Transverse colon (tissue), 4 donors: Measurements from ENCODE around the gene SLC4A4. TPM values are rescaled to one million over a fixed set of nuclear protein-coding genes. Genes with fewer than 3 reads are reported as not detected.

Source experiments
- DNase-seq: peaks from one replicate; pipeline ENCODE4 v3.0.0-alpha.2; 2019
- H3K27ac ChIP-seq, 4 donors: fragments of 200-600 bp; sonication (generic); 2 replicates each; pipeline ENCODE4 v1.5.1; 2016 to 2018; ENCODE audit warnings: inconsistent platforms in 4 of 4
- H3K27me3 ChIP-seq: fragments of 200-600 bp; sonication (generic); 2 replicates; pipeline ENCODE4 v1.5.1; 2017; ENCODE audit warnings: inconsistent platforms
- H3K36me3 ChIP-seq, 4 donors: fragments of 200-600 bp; sonication (generic); 2 replicates each; pipeline ENCODE4 v1.5.1; 2017 to 2019; ENCODE audit warnings: inconsistent platforms in 4 of 4
- H3K4me1 ChIP-seq, 4 donors: fragments of 200-600 bp; sonication (generic); 2 replicates each; pipeline ENCODE4 v1.5.1; 2017 to 2020; ENCODE audit warnings: inconsistent platforms in 4 of 4
- H3K4me3 ChIP-seq, 4 donors: fragments of 200-600 bp; sonication (generic); 1 replicate in 1 of 4; 2 replicates in 3 of 4; pipeline versions ENCODE4 v1.5.1 to v1.6.1; 2017 to 2019; ENCODE audit warnings: inconsistent platforms in 4 of 4
- H3K9me3 ChIP-seq, 2 donors: fragments of 200-600 bp; sonication (generic); 2 replicates each; pipeline ENCODE4 v1.5.1; 2017 to 2019; ENCODE audit warnings: inconsistent platforms in 2 of 2
- CTCF ChIP-seq, 5 experiments: fragments of 200-600 bp in 3 of 5; fragments of 450-650 bp in 2 of 5; sonication (generic) in 3 of 5; IDR thresholded peaks; 1 replicate in 2 of 5; 2 replicates in 3 of 5; pipeline ENCODE4 v1.5.1; 2016 to 2017; ENCODE audit warnings: antibody characterized with exemption in 5 of 5, inconsistent platforms in 3 of 5, mild to moderate bottlenecking in 2 of 5, moderate library complexity in 1 of 5
- EP300 ChIP-seq: sonication (generic); formaldehyde crosslinking; IDR thresholded peaks from one replicate; pipeline ENCODE4 v1.6.1; 2017; ENCODE audit warnings: antibody characterized with exemption, low read depth
- POLR2A ChIP-seq: fragments of 450-650 bp; IDR thresholded peaks from one replicate; pipeline ENCODE4 v1.6.1; 2016; ENCODE audit warnings: antibody characterized with exemption, mild to moderate bottlenecking, moderate library complexity
- POLR2AphosphoS5 ChIP-seq, 3 donors: sonication (generic); formaldehyde crosslinking; IDR thresholded peaks; one replicate each; pipeline ENCODE4 v1.6.1; 2016; ENCODE audit warnings: antibody characterized with exemption in 3 of 3
- WGBS, 2 donors: methylation state at CpG; one replicate each; pipeline ENCODE4 v1.1.5; 2018; ENCODE audit warnings: low coverage in 1 of 2; 5-methylcytosine and 5-hydroxymethylcytosine counted together
- in situ Hi-C, 4 donors: fragments of 200-750 bp; cut with MboI; loops; one replicate each; pipeline versions ENCODE4 v1.15.0 to v1.15.1; 2017; ENCODE audit warnings: low sequenced_read_pairs in 3 of 4, low pct_ligation_motif_present in 1 of 4, low pct_unique_long_range_greater_than_20kb in 1 of 4
- intact Hi-C: fragments of 100-400 bp; cut with DNase I; formaldehyde crosslinking; loops from one replicate; pipeline ENCODE4 v1.15.1; 2023; ENCODE audit warnings: low total_unique reads
- total RNA-seq, 4 donors: library from RNA; depleted of rRNA; stranded (reverse); fragments of >200 nt; gene quantifications; one replicate each; pipeline ENCODE4 v1.1.0, GENCODE V29; 2016

SLC4A4 gene
- total RNA-seq, 4 donors from 2014 or later, result 91.7 to 182 (median 134) TPM

DNA sequence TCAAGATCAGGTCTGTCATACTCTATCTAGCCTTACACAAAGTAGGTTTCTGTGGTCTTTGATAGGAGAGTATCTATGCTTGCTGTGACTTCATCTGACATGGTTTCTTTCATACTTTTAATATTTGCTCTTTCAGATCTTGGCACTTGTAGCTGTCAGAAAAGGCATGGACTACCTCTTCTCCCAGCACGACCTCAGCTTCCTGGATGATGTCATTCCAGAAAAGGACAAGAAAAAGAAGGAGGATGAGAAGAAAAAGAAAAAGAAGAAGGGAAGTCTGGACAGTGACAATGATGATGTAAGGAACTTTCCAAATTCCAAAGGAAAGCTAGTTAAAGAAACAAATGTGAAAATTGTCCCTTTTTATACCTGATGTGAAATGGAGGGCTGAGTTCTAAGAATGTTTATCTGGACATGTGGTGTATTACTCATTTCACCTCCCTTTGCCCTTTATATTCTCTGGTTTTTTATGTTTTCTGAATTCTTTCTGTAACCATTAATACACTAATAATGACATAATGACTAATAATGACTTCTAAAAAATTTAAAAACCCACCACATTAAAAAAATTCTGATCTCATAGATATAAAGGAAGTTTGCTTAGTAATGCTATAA, 221.2 kb downstream of the SLC4A4 start:
- in situ Hi-C loops, result no loop called here
- H3K4me1 ChIP-seq, result no peaks in the 10 kb centered on the region
- WGBS, 2 donors, result 0% methylated on average over 1 of the region's 1 CpG

GRCh38 chr4:71564775-71565174, 226.0 kb downstream of the SLC4A4 start:
- in situ Hi-C loops, result no loop called here
- H3K4me1 ChIP-seq, result no peaks in the 10 kb centered on the region
- 67 to 85% methylated on average over 1 to 2 of the region's 2 CpGs for WGBS, 2 donors

More for the DNA sequence above, 221.2 kb downstream of the SLC4A4 start:
- no peak overlapping the region for H3K27ac ChIP-seq
- intact Hi-C loops, result no loop called here
- no peaks in the 10 kb centered on the region for H3K27me3 ChIP-seq
- peaks cover 0 to 13% (median 3%) of the 10 kb centered on the region in 4 donors for H3K36me3 ChIP-seq
- no peaks in the 10 kb centered on the region for H3K9me3 ChIP-seq
- H3K4me3 ChIP-seq, result no peak overlapping the region
- TF ChIP-seq CTCF (IDR thresholded peaks at IDR 0.05) (no peak), POLR2AphosphoS5 (IDR thresholded peaks at IDR 0.05) (no peak), POLR2A (no peak), EP300 (no peak)
- no peak for DNase-seq

DNA sequence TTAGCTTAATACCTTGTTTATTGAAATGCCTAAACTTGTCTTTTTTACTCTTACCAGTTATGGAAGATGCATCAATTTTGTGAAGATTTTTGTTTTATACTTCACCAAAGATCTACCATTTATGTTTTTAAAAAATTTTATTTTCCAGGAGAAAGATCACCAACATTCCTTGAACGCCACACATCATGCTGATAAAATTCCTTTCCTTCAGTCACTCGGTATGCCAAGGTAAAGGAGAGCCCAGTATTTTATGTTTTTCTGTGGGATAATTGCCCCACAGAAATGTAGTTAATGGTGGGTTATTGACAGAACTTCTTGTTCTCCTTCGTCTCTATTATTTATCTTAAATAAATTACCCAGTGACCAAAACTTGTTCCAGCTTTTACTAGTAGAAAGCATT, 228.0 kb downstream of the SLC4A4 start:
- no peak overlapping the region for H3K27ac ChIP-seq
- peaks cover 0 to 11% (median 5%) of the 10 kb centered on the region in 4 donors for H3K36me3 ChIP-seq
- WGBS, 2 donors, result 76 to 78% methylated on average over 3 of the region's 3 CpGs
- intact Hi-C loops (no loop called here), in situ Hi-C loops (no loop called here)
- H3K27me3 ChIP-seq, result no peaks in the 10 kb centered on the region
- no peaks in the 10 kb centered on the region for H3K4me1 ChIP-seq
- no peak for DNase-seq
- no peaks in the 10 kb centered on the region for H3K9me3 ChIP-seq
- H3K4me3 ChIP-seq, result no peak overlapping the region
- no peak for TF ChIP-seq POLR2A
- TF ChIP-seq EP300, result no peak
- no peak for TF ChIP-seq CTCF (IDR thresholded peaks at IDR 0.05)
- no peak for TF ChIP-seq POLR2AphosphoS5 (IDR thresholded peaks at IDR 0.05)

More at GRCh38 chr4:71564775-71565174, 226.0 kb downstream of the SLC4A4 start:
- no peak overlapping the region for H3K4me3 ChIP-seq
- no peaks in the 10 kb centered on the region for H3K27me3 ChIP-seq
- TF ChIP-seq EP300, result no peak
- TF ChIP-seq CTCF (IDR thresholded peaks at IDR 0.05), result no peak
- no peak for TF ChIP-seq POLR2A
- TF ChIP-seq POLR2AphosphoS5 (IDR thresholded peaks at IDR 0.05), result no peak
- intact Hi-C loops, result no loop called here
- no peak overlapping the region for H3K27ac ChIP-seq
- peaks cover 0 to 18% (median 5%) of the 10 kb centered on the region in 4 donors for H3K36me3 ChIP-seq
- DNase-seq, result no peak
- no peaks in the 10 kb centered on the region for H3K9me3 ChIP-seq

DNA sequence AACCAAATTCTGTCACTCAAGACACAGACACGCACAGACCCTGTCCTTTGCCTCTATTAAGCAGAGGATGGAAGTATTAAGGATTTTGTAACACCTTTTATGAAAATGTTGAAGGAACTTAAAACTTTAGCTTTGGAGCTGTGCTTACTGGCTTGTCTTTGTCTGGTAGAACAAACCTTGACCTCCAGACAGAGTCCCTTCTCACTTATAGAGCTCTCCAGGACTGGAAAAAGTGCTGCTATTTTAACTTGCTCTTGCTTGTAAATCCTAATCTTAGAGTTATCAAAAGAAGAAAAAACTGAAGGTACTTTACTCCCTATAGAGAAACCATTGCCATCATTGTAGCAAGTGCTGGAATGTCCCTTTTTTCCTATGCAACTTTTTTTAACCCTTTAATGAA, 229.3 kb downstream of the SLC4A4 start:
- no peak for DNase-seq
- intact Hi-C loops (no loop called here), in situ Hi-C loops (no loop called here)
- WGBS, 2 donors, result 0% methylated on average over 1 of the region's 1 CpG; no CpG with 5 or more reads in 1 of the 2 donors
- TF ChIP-seq CTCF (IDR thresholded peaks at IDR 0.05), result no peak
- TF ChIP-seq POLR2A, result no peak
- no peak for TF ChIP-seq EP300
- TF ChIP-seq POLR2AphosphoS5 (IDR thresholded peaks at IDR 0.05), result no peak
- Histone ChIP-seq H3K36me3 (peaks cover 0 to 11% (median 5%) of the 10 kb centered on the region in 4 donors), H3K27me3 (no peaks in the 10 kb centered on the region), H3K4me3 (no peak overlapping the region), H3K27ac (no peak overlapping the region), H3K4me1 (no peaks in the 10 kb centered on the region), H3K9me3 (no peaks in the 10 kb centered on the region)
